A549 (cell line): ENCODE results near the gene BCO2.

Experiments used
- FOSL2 ChIP-seq, 2 experiments: fragments of 450-650 bp in 1 of 2; fragments of >200 bp in 1 of 2; sonication (Bioruptor Twin) in 1 of 2; formaldehyde crosslinking; IDR thresholded peaks; 2 replicates each; pipeline versions ENCODE4 v1.5.0 to v1.6.1; 2016 to 2020; ENCODE audit warnings: mild to moderate bottlenecking in 1 of 2, moderate library complexity in 1 of 2
- GATA3 ChIP-seq: IDR thresholded peaks from 2 replicates; pipeline ENCODE4 v1.6.1; 2012; ENCODE audit warnings: borderline replicate concordance
- RCOR1 ChIP-seq: fragments of 150-350 bp; IDR thresholded peaks from 2 replicates; pipeline ENCODE4 v1.6.1; 2014; ENCODE audit warnings: antibody characterized with exemption, low read length, low read depth
- RFX5 ChIP-seq: fragments of 450-650 bp; IDR thresholded peaks from 2 replicates; pipeline ENCODE4 v1.7.1; 2014; ENCODE audit warnings: antibody characterized with exemption, mild to moderate bottlenecking, moderate library complexity
- ZFP36 ChIP-seq: fragments of 450-650 bp; IDR thresholded peaks from 2 replicates; pipeline ENCODE4 v1.6.1; 2014; ENCODE audit warnings: borderline replicate concordance; ENCODE audit not compliant: partially characterized antibody
- TF ChIP-seq, protein P1 (sequence below): fragments of >200 bp; sonication (Bioruptor Twin); formaldehyde crosslinking; IDR thresholded peaks from 3 replicates; pipeline ENCODE4 v1.5.1; 2016

DNA sequence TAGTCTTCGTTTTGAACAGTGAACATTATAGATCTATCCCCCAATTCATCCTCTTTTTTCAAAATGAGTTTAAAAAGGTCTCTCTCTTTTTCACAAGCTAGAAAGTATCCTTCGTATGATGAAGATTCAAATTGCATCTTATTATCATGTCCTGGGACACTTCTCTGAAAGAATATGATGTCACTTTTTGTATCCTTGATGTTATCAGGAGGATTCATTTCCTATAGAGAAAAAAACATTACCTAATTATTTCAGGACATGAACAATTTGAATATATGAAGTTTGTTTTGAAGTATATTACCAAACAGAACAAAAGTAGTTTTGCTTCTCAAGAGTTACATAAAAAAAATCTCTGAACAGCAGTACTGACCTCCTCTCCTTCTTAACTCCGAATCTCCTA lies 31.7 kb upstream of the BCO2 start:
- TF ChIP-seq RFX5 (no peak), GATA3 (no peak), RCOR1 (no peak), ZFP36 (no peak), FOSL2 (IDR thresholded peaks at IDR 0.05) (no peak), FOSL2 (CRISPR knock-in tag; IDR thresholded peaks at IDR 0.05) (no peak)
- TF ChIP-seq, protein P1, sequence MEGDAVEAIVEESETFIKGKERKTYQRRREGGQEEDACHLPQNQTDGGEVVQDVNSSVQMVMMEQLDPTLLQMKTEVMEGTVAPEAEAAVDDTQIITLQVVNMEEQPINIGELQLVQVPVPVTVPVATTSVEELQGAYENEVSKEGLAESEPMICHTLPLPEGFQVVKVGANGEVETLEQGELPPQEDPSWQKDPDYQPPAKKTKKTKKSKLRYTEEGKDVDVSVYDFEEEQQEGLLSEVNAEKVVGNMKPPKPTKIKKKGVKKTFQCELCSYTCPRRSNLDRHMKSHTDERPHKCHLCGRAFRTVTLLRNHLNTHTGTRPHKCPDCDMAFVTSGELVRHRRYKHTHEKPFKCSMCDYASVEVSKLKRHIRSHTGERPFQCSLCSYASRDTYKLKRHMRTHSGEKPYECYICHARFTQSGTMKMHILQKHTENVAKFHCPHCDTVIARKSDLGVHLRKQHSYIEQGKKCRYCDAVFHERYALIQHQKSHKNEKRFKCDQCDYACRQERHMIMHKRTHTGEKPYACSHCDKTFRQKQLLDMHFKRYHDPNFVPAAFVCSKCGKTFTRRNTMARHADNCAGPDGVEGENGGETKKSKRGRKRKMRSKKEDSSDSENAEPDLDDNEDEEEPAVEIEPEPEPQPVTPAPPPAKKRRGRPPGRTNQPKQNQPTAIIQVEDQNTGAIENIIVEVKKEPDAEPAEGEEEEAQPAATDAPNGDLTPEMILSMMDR: no peak
